H1 (cell line): ENCODE measurements around the gene PLCB1. TPM values are rescaled to one million over a fixed set of nuclear protein-coding genes. Genes with fewer than 3 reads are reported as not detected.

ENCODE experiments used
- TAF7 ChIP-seq: optimal IDR thresholded peaks from 2 replicates; pipeline ENCODE3; 2011; ENCODE audit warnings: low read depth, mild to moderate bottlenecking, inconsistent platforms, low read length, moderate library complexity, borderline replicate concordance
- TEAD4 ChIP-seq: IDR thresholded peaks from 2 replicates; pipeline ENCODE4 v1.6.1; 2012; ENCODE audit warnings: low read depth, low read length, inconsistent platforms, mixed read lengths
- polyA plus RNA-seq, 7 experiments: library from polyadenylated mRNA; depleted of rRNA in 3 of 7; stranded (reverse) in 5 of 7; unstranded in 2 of 7; fragments of >200 nt in 5 of 7; fragments of 200-250 nt in 2 of 7; gene quantifications; 1 replicate in 5 of 7; 2 replicates in 1 of 7; 4 replicates in 1 of 7; pipeline versions ENCODE4 v1.2.1 to v1.2.3, GENCODE V29; 2011 to 2013; ENCODE audit warnings: missing spikeins in 2 of 7, mixed read lengths in 2 of 7
- total RNA-seq: library from RNA; stranded (reverse); fragmentation: NEBNext Ultra II Directional; extraction: Animal tissue kit (Norgen Biotek cat#: 25700); gene quantifications from 2 replicates; pipeline ENCODE4 v1.2.1, GENCODE V29; 2021
- TF ChIP-seq, protein P1 (sequence below): fragments of 300-600 bp; sonication (generic); IDR thresholded peaks from 2 replicates; pipeline ENCODE4 v1.7.1; 2012; ENCODE audit warnings: low read length, moderate library complexity, mild to moderate bottlenecking, inconsistent platforms; ENCODE audit not compliant: insufficient replicate concordance

PLCB1 gene
- total and polyA plus RNA-seq, 2 of the 8 experiments (the other 6 are each of a cell fraction or from before 2014, with no cell fraction given), result 2.6 to 9.1 TPM

DNA sequence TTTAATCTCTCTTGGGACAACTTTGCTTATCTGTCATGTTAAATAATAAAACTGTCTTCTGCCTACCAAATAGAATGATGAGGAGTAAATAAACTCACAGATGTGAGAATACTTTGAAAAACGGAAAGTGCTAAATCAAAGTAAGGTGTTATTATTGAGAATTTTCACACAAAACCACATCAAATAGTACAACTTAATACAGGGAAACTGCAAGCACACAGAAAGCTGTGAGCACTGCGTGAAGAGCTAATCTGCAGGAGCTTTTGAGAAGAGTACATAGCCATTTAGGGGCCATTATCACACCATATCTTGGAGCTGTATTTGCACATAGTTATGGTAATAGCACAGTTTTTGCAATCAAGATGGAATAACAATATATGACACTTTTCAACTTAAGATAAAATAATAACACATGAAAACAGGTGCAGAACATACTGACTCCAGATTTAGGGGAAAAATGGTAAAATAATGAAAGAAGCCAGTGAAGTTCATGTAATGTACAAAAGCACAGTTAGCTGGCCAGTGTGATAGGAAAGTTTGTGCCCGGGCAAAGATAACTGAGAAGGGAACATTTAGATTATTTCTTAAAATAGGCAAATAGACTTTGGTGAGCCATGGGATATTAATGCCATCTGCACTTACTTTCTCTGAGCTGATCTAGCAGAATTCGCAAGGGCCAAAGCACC is 538.3 kb downstream of the PLCB1 start (continued):
- TF ChIP-seq, protein P1, sequence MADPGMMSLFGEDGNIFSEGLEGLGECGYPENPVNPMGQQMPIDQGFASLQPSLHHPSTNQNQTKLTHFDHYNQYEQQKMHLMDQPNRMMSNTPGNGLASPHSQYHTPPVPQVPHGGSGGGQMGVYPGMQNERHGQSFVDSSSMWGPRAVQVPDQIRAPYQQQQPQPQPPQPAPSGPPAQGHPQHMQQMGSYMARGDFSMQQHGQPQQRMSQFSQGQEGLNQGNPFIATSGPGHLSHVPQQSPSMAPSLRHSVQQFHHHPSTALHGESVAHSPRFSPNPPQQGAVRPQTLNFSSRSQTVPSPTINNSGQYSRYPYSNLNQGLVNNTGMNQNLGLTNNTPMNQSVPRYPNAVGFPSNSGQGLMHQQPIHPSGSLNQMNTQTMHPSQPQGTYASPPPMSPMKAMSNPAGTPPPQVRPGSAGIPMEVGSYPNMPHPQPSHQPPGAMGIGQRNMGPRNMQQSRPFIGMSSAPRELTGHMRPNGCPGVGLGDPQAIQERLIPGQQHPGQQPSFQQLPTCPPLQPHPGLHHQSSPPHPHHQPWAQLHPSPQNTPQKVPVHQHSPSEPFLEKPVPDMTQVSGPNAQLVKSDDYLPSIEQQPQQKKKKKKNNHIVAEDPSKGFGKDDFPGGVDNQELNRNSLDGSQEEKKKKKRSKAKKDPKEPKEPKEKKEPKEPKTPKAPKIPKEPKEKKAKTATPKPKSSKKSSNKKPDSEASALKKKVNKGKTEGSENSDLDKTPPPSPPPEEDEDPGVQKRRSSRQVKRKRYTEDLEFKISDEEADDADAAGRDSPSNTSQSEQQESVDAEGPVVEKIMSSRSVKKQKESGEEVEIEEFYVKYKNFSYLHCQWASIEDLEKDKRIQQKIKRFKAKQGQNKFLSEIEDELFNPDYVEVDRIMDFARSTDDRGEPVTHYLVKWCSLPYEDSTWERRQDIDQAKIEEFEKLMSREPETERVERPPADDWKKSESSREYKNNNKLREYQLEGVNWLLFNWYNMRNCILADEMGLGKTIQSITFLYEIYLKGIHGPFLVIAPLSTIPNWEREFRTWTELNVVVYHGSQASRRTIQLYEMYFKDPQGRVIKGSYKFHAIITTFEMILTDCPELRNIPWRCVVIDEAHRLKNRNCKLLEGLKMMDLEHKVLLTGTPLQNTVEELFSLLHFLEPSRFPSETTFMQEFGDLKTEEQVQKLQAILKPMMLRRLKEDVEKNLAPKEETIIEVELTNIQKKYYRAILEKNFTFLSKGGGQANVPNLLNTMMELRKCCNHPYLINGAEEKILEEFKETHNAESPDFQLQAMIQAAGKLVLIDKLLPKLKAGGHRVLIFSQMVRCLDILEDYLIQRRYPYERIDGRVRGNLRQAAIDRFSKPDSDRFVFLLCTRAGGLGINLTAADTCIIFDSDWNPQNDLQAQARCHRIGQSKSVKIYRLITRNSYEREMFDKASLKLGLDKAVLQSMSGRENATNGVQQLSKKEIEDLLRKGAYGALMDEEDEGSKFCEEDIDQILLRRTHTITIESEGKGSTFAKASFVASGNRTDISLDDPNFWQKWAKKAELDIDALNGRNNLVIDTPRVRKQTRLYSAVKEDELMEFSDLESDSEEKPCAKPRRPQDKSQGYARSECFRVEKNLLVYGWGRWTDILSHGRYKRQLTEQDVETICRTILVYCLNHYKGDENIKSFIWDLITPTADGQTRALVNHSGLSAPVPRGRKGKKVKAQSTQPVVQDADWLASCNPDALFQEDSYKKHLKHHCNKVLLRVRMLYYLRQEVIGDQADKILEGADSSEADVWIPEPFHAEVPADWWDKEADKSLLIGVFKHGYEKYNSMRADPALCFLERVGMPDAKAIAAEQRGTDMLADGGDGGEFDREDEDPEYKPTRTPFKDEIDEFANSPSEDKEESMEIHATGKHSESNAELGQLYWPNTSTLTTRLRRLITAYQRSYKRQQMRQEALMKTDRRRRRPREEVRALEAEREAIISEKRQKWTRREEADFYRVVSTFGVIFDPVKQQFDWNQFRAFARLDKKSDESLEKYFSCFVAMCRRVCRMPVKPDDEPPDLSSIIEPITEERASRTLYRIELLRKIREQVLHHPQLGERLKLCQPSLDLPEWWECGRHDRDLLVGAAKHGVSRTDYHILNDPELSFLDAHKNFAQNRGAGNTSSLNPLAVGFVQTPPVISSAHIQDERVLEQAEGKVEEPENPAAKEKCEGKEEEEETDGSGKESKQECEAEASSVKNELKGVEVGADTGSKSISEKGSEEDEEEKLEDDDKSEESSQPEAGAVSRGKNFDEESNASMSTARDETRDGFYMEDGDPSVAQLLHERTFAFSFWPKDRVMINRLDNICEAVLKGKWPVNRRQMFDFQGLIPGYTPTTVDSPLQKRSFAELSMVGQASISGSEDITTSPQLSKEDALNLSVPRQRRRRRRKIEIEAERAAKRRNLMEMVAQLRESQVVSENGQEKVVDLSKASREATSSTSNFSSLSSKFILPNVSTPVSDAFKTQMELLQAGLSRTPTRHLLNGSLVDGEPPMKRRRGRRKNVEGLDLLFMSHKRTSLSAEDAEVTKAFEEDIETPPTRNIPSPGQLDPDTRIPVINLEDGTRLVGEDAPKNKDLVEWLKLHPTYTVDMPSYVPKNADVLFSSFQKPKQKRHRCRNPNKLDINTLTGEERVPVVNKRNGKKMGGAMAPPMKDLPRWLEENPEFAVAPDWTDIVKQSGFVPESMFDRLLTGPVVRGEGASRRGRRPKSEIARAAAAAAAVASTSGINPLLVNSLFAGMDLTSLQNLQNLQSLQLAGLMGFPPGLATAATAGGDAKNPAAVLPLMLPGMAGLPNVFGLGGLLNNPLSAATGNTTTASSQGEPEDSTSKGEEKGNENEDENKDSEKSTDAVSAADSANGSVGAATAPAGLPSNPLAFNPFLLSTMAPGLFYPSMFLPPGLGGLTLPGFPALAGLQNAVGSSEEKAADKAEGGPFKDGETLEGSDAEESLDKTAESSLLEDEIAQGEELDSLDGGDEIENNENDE, result no peak
- no peak for TF ChIP-seq TEAD4
- no peak for TF ChIP-seq TAF7
- TF ChIP-seq, all 59 proteins: peak for 0
